Liver (tissue), 9 donors: ENCODE data around the gene PDE3B. TPM values are rescaled to one million over a fixed set of nuclear protein-coding genes. Genes with fewer than 3 reads are reported as not detected.
A peak's percentile ranks its signal among the peaks of the same experiment; 100 is the strongest.
"Not testable (repeated sequence)": the region's sequence is repeated elsewhere in the genome, so short reads cannot be mapped to it uniquely, and the experiment has no call there.

Source experiments
- DNase-seq: peaks from one replicate; pipeline ENCODE4 v3.0.0-alpha.2; 2017; ENCODE audit warnings: low spot score
- H3K27ac ChIP-seq, 2 donors: one replicate each; pipeline ENCODE4 v1.7.0; 2013; ENCODE audit warnings: inconsistent platforms in 2 of 2, low read length in 2 of 2, control low read depth in 1 of 2, low read depth in 1 of 2, mild to moderate bottlenecking in 1 of 2
- H3K27me3 ChIP-seq, 4 donors: one replicate each; pipeline versions ENCODE4 v1.6.1 to v1.7.0; 2013; ENCODE audit warnings: low read length in 3 of 4, inconsistent platforms in 1 of 4, mild to moderate bottlenecking in 1 of 4, moderate library complexity in 1 of 4; ENCODE audit not compliant: control insufficient read depth in 4 of 4, insufficient read depth in 4 of 4
- H3K36me3 ChIP-seq, 4 donors: one replicate each; pipeline versions ENCODE4 v1.6.1 to v1.7.0; 2013; ENCODE audit warnings: low read length in 3 of 4, mild to moderate bottlenecking in 3 of 4, low read depth in 1 of 4, moderate library complexity in 1 of 4; ENCODE audit not compliant: control insufficient read depth in 4 of 4, insufficient read depth in 3 of 4
- H3K4me1 ChIP-seq, 4 donors: one replicate each; pipeline versions ENCODE4 v1.6.1 to v1.7.0; 2013; ENCODE audit warnings: low read length in 3 of 4, mild to moderate bottlenecking in 3 of 4, moderate library complexity in 1 of 4; ENCODE audit not compliant: control insufficient read depth in 4 of 4, insufficient read depth in 4 of 4
- H3K4me3 ChIP-seq, 3 donors: one replicate each; pipeline versions ENCODE4 v1.6.1 to v1.7.0; 2013; ENCODE audit warnings: low read length in 3 of 3, control low read depth in 1 of 3, low read depth in 1 of 3, mild to moderate bottlenecking in 1 of 3
- H3K9ac ChIP-seq, 2 donors: one replicate each; pipeline ENCODE4 v1.7.0; 2013; ENCODE audit warnings: low read length in 2 of 2, mild to moderate bottlenecking in 2 of 2, moderate library complexity in 2 of 2, control low read depth in 1 of 2, low read depth in 1 of 2
- H3K9me3 ChIP-seq, 4 donors: one replicate each; pipeline versions ENCODE4 v1.6.1 to v1.7.0; 2013; ENCODE audit warnings: low read length in 3 of 4; ENCODE audit not compliant: control insufficient read depth in 4 of 4
- ATF3 ChIP-seq: IDR thresholded peaks from 2 replicates; pipeline ENCODE4 v1.6.1; 2016; ENCODE audit warnings: antibody characterized with exemption
- CTCF ChIP-seq: fragments of 150-350 bp; IDR thresholded peaks from 2 replicates; pipeline ENCODE4 v1.5.1; 2017; ENCODE audit warnings: improper control_type of control experiment, low read depth, low read length; ENCODE audit not compliant: missing input control
- EGR1 ChIP-seq, 2 donors: IDR thresholded peaks; 2 replicates each; pipeline ENCODE4 v1.6.1; 2016 to 2018; ENCODE audit warnings: antibody characterized with exemption in 2 of 2, low read depth in 2 of 2
- FOXA1 ChIP-seq: IDR thresholded peaks from 2 replicates; pipeline ENCODE4 v1.6.1; 2016; ENCODE audit warnings: antibody characterized with exemption
- FOXA2 ChIP-seq: IDR thresholded peaks from 2 replicates; pipeline ENCODE4 v1.6.1; 2016; ENCODE audit warnings: antibody characterized with exemption
- GABPA ChIP-seq, 2 donors: IDR thresholded peaks in 1 of 2; conservative IDR thresholded peaks in 1 of 2; 2 replicates each; pipeline ENCODE4 v1.6.1; 2016; ENCODE audit warnings: antibody characterized with exemption in 2 of 2, mild to moderate bottlenecking in 1 of 2, moderate library complexity in 1 of 2
- HNF4A ChIP-seq, 2 donors: conservative IDR thresholded peaks; 2 replicates each; pipeline ENCODE4 v1.6.1; 2016; ENCODE audit warnings: antibody characterized with exemption in 2 of 2, mild to moderate bottlenecking in 2 of 2
- HNF4G ChIP-seq: IDR thresholded peaks from 2 replicates; pipeline ENCODE4 v1.6.1; 2016; ENCODE audit warnings: antibody characterized with exemption
- JUND ChIP-seq, 2 donors: IDR thresholded peaks; 2 replicates each; pipeline ENCODE4 v1.6.1; 2016; ENCODE audit warnings: antibody characterized with exemption in 2 of 2
- NR2F2 ChIP-seq: IDR thresholded peaks from 2 replicates; pipeline ENCODE4 v1.6.1; 2016; ENCODE audit warnings: antibody characterized with exemption
- RAD21 ChIP-seq, 2 donors: IDR thresholded peaks; 2 replicates each; pipeline ENCODE4 v1.6.1; 2016; ENCODE audit warnings: antibody characterized with exemption in 2 of 2, mild to moderate bottlenecking in 2 of 2
- RXRA ChIP-seq, 2 donors: IDR thresholded peaks; 2 replicates each; pipeline ENCODE4 v1.6.1; 2017 to 2018; ENCODE audit warnings: antibody characterized with exemption in 2 of 2, mild to moderate bottlenecking in 1 of 2
- SP1 ChIP-seq: IDR thresholded peaks from 2 replicates; pipeline ENCODE4 v1.6.1; 2018; ENCODE audit warnings: antibody characterized with exemption, mild to moderate bottlenecking
- TAF1 ChIP-seq: conservative IDR thresholded peaks from 2 replicates; pipeline ENCODE4 v1.6.1; 2016; ENCODE audit warnings: antibody characterized with exemption, mild to moderate bottlenecking
- YY1 ChIP-seq: IDR thresholded peaks from 2 replicates; pipeline ENCODE4 v1.6.1; 2016; ENCODE audit warnings: antibody characterized with exemption, mild to moderate bottlenecking
- WGBS: extraction: QIAGEN DNeasy Blood & Tissue Kit; methylation state at CpG from one replicate; pipeline ENCODE4 v1.1.7; 2013; 5-methylcytosine and 5-hydroxymethylcytosine counted together
- polyA plus RNA-seq, 2 donors: library from polyadenylated mRNA; stranded (reverse) in 1 of 2; unstranded in 1 of 2; fragments of 200-250 nt in 1 of 2; fragments of >200 nt in 1 of 2; fragmentation: Nextera tagmentation in 1 of 2; extraction: Ambion mirVana in 1 of 2; gene quantifications; one replicate each; pipeline versions ENCODE4 v1.2.1 to v1.2.3, GENCODE V29; 2013 to 2015
- total RNA-seq, 2 donors: library from RNA; depleted of rRNA; stranded (reverse); fragments of >200 nt; gene quantifications; one replicate each; pipeline ENCODE4 v1.2.3, GENCODE V29; 2014
- TF ChIP-seq, protein P1 (sequence below): IDR thresholded peaks from 2 replicates; pipeline ENCODE4 v1.6.1; 2016; ENCODE audit warnings: antibody characterized with exemption
- TF ChIP-seq, protein P2 (sequence below): IDR thresholded peaks from 2 replicates; pipeline ENCODE4 v1.6.1; 2016; ENCODE audit warnings: antibody characterized with exemption, mild to moderate bottlenecking
- TF ChIP-seq, protein P3 (sequence below): IDR thresholded peaks from 2 replicates; pipeline ENCODE4 v1.6.1; 2016; ENCODE audit warnings: antibody characterized with exemption
- donor health status: healthy.
- donor health status: healthy.
- donor health status: healthy.
- donor health status: healthy.
- donor health status: healthy.

PDE3B gene
- total and polyA plus RNA-seq, 4 donors, result 11.3 to 43.1 (median 21.7) TPM

DNA sequence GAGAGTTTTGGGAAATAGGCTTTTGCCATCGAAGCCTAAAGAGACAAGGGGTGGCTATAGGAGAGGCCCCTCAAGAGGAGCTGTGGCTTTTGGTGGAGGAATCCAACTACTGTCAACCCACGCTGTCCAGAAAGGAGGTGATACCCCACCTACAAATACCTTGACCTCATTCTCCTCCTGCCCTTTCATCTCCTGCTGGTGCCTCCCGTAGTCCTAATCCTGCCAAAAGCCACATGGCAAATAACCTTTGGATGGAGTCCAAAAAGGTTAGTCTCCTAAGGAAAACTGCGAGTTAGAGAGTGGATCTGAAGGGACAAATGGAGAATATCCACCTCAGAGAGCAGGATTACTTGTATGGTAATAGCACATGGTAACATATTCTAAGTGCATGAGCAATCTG is 112.7 kb downstream of the PDE3B start:
- H3K36me3 ChIP-seq, result no peaks in the 10 kb centered on the region
- no peaks in the 10 kb centered on the region for H3K27me3 ChIP-seq
- no peak overlapping the region for H3K9ac ChIP-seq
- no peaks in the 10 kb centered on the region for H3K9me3 ChIP-seq
- no peak for DNase-seq
- TF ChIP-seq CTCF (no peak), HNF4A (conservative IDR thresholded peaks at IDR 0.05) (peak in 1 of 2 donors; percentile 42)
- no peak overlapping the region for H3K27ac ChIP-seq
- 64% methylated on average over 4 of the region's 4 CpGs for WGBS
- H3K4me3 ChIP-seq, result no peak overlapping the region
- peaks cover 0 to 27% (median 7%) of the 10 kb centered on the region in 4 donors for H3K4me1 ChIP-seq

DNA sequence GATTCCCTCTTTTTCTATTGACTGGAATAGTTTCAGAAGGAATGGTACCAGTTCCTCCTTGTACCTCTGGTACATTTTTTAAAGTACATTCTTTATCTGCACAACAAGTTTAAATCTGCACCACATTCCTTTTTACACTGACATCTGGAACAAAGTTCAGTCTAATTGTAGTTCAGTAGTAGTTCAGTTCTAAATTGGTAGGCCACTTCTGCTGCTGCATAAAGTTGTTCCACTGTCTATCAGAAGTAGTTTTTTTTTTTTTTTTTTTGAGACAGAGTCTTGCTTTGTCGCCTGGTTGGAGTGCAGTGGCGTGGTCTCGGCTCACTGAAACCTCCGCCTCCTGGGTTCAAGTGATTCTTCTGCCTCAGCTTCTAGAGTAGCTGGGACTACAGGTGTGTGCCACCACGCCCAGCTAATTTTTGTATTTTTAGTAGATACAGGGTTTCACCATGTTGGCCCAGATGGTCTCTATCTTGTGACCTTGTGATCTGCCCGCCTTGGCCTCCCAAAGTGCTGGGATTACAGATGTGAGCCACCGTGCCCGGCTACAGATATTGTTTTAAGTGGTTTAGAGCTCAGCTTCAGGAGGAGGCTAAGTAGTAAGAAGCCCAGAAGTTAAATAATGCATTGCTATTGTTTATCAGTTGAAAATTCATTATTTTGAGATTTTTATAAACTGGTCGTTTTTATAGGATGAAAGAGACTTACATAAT is 115.9 kb downstream of the PDE3B start:
- not testable (repeated sequence) for H3K27me3 ChIP-seq, H3K36me3 ChIP-seq, DNase-seq, H3K4me3 ChIP-seq, H3K4me1 ChIP-seq, H3K9ac ChIP-seq, H3K9me3 ChIP-seq, H3K27ac ChIP-seq
- 96% methylated on average over 9 of the region's 9 CpGs for whole genome bisulfite sequencing

GRCh38 chr11:14764179-14764578 is 120.6 kb downstream of the PDE3B start:
- no peaks in the 10 kb centered on the region for H3K27me3 ChIP-seq
- H3K4me1 ChIP-seq, result no peaks in the 10 kb centered on the region

More at GRCh38 chr11:14764179-14764578, 120.6 kb downstream of the PDE3B start:
- Histone ChIP-seq H3K36me3 (no peaks in the 10 kb centered on the region), H3K27ac (no peak overlapping the region), H3K9me3 (no peaks in the 10 kb centered on the region), H3K4me3 (no peak overlapping the region), H3K9ac (no peak overlapping the region)
- TF ChIP-seq SP1 (no peak), FOXA2 (no peak), GABPA (IDR thresholded peaks at IDR 0.05 in 1 of 2, conservative IDR thresholded peaks at IDR 0.05 in 1 of 2) (no peak), EGR1 (IDR thresholded peaks at IDR 0.05; ENCODE audit: low read depth in 2 of 2) (no peak), HNF4A (conservative IDR thresholded peaks at IDR 0.05) (no peak), JUND (IDR thresholded peaks at IDR 0.05) (no peak), RAD21 (IDR thresholded peaks at IDR 0.05) (no peak), TAF1 (no peak), NR2F2 (no peak), CTCF (no peak), HNF4G (no peak), YY1 (no peak), FOXA1 (no peak), ATF3 (no peak), RXRA (IDR thresholded peaks at IDR 0.05) (no peak)
- TF ChIP-seq, protein P1, sequence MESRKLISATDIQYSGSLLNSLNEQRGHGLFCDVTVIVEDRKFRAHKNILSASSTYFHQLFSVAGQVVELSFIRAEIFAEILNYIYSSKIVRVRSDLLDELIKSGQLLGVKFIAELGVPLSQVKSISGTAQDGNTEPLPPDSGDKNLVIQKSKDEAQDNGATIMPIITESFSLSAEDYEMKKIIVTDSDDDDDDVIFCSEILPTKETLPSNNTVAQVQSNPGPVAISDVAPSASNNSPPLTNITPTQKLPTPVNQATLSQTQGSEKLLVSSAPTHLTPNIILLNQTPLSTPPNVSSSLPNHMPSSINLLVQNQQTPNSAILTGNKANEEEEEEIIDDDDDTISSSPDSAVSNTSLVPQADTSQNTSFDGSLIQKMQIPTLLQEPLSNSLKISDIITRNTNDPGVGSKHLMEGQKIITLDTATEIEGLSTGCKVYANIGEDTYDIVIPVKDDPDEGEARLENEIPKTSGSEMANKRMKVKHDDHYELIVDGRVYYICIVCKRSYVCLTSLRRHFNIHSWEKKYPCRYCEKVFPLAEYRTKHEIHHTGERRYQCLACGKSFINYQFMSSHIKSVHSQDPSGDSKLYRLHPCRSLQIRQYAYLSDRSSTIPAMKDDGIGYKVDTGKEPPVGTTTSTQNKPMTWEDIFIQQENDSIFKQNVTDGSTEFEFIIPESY, result no peak
- TF ChIP-seq, protein P2, sequence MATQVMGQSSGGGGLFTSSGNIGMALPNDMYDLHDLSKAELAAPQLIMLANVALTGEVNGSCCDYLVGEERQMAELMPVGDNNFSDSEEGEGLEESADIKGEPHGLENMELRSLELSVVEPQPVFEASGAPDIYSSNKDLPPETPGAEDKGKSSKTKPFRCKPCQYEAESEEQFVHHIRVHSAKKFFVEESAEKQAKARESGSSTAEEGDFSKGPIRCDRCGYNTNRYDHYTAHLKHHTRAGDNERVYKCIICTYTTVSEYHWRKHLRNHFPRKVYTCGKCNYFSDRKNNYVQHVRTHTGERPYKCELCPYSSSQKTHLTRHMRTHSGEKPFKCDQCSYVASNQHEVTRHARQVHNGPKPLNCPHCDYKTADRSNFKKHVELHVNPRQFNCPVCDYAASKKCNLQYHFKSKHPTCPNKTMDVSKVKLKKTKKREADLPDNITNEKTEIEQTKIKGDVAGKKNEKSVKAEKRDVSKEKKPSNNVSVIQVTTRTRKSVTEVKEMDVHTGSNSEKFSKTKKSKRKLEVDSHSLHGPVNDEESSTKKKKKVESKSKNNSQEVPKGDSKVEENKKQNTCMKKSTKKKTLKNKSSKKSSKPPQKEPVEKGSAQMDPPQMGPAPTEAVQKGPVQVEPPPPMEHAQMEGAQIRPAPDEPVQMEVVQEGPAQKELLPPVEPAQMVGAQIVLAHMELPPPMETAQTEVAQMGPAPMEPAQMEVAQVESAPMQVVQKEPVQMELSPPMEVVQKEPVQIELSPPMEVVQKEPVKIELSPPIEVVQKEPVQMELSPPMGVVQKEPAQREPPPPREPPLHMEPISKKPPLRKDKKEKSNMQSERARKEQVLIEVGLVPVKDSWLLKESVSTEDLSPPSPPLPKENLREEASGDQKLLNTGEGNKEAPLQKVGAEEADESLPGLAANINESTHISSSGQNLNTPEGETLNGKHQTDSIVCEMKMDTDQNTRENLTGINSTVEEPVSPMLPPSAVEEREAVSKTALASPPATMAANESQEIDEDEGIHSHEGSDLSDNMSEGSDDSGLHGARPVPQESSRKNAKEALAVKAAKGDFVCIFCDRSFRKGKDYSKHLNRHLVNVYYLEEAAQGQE, result no peak
- TF ChIP-seq, protein P3, sequence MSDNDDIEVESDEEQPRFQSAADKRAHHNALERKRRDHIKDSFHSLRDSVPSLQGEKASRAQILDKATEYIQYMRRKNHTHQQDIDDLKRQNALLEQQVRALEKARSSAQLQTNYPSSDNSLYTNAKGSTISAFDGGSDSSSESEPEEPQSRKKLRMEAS, result no peak
- DNase-seq, result no peak
- WGBS, result 97% methylated on average over 1 of the region's 1 CpG
